ENCODE results near the gene EHBP1.

Gene EHBP1

GRCh38 chr2:62785810-62786597 lies 80.5 kb downstream of the EHBP1 start:
- DNase-seq, result no peak

GRCh38 chr2:62787386-62787785 lies 81.9 kb downstream of the EHBP1 start:
- DNase-seq, result no peak

- DNase-seq, result no peak
These were observed 84.0 kb downstream of the EHBP1 start for GRCh38 chr2:62789518-62789917.

GRCh38 chr2:62789918-62790317 lies 84.4 kb downstream of the EHBP1 start:
- no peak for DNase-seq

GRCh38 chr2:62792408-62792807 lies 86.9 kb downstream of the EHBP1 start:
- DNase-seq, result no peak

GRCh38 chr2:62793213-62793612 lies 87.7 kb downstream of the EHBP1 start:
- no peak for DNase-seq

GRCh38 chr2:62794791-62795190 lies 89.3 kb downstream of the EHBP1 start:
- DNase-seq, result no peak

GRCh38 chr2:62795341-62795740 lies 89.8 kb downstream of the EHBP1 start:
- no peak for DNase-seq

GRCh38 chr2:62797107-62797506 lies 91.6 kb downstream of the EHBP1 start:
- DNase-seq, result no peak

GRCh38 chr2:62800618-62801017 lies 95.1 kb downstream of the EHBP1 start:
- DNase-seq, result no peak

- DNase-seq, result no peak
These were observed 95.6 kb downstream of the EHBP1 start for GRCh38 chr2:62801110-62801509.

GRCh38 chr2:62801814-62802523 lies 96.5 kb downstream of the EHBP1 start:
- no peak for DNase-seq

GRCh38 chr2:62803961-62804360 lies 98.4 kb downstream of the EHBP1 start:
- no peak for DNase-seq

- no peak for DNase-seq
These were observed 100.7 kb downstream of the EHBP1 start for GRCh38 chr2:62806231-62806630.

- DNase-seq, result no peak
These were observed 103.0 kb downstream of the EHBP1 start for GRCh38 chr2:62808554-62808953.

- DNase-seq, result no peak
These were observed 105.6 kb downstream of the EHBP1 start for GRCh38 chr2:62811086-62811485.

- DNase-seq, result no peak
These were observed 106.5 kb downstream of the EHBP1 start for GRCh38 chr2:62811972-62812371.

- DNase-seq, result no peak
These were observed 107.7 kb downstream of the EHBP1 start for GRCh38 chr2:62812921-62813825.

GRCh38 chr2:62814123-62814522 lies 108.6 kb downstream of the EHBP1 start:
- no peak for DNase-seq

- no peak for DNase-seq
These were observed 111.8 kb downstream of the EHBP1 start for GRCh38 chr2:62817348-62817747.

GRCh38 chr2:62817995-62818713 lies 112.6 kb downstream of the EHBP1 start:
- no peak for DNase-seq

- DNase-seq, result no peak
These were observed 117.0 kb downstream of the EHBP1 start for GRCh38 chr2:62822549-62822948.

- DNase-seq, result no peak
These were observed 118.9 kb downstream of the EHBP1 start for GRCh38 chr2:62824388-62824787.

All from activated gamma-delta T cell (primary cell).